CD14-positive monocyte (primary cell): ENCODE measurements around the gene PLA2G2F. TPM values are rescaled to one million over a fixed set of nuclear protein-coding genes. Genes with fewer than 3 reads are reported as not detected.

Source experiments
- DNase-seq, 3 donors: peaks; one replicate each; pipeline ENCODE4 v3.0.0-alpha.2; 2011 to 2022
- H2AFZ ChIP-seq: 2 replicates; pipeline ENCODE4 v1.6.0; 2012; ENCODE audit warnings: mild to moderate bottlenecking, low read depth, low read length, inconsistent platforms; ENCODE audit not compliant: insufficient read depth, poor library complexity, severe bottlenecking
- H3K27ac ChIP-seq, 2 donors: 1 replicate in 1 of 2; 2 replicates in 1 of 2; pipeline ENCODE4 v1.5.1; 2012 to 2013; ENCODE audit warnings: low read length in 2 of 2, control low read depth in 1 of 2, inconsistent platforms in 1 of 2, low read depth in 1 of 2, mild to moderate bottlenecking in 1 of 2
- H3K27me3 ChIP-seq, 2 donors: one replicate each; pipeline versions ENCODE4 v1.6.0 to v1.6.1; 2011 to 2013; ENCODE audit warnings: low read length in 2 of 2; ENCODE audit not compliant: control insufficient read depth in 2 of 2, insufficient read depth in 2 of 2
- H3K36me3 ChIP-seq, 2 donors: replicated peaks in 1 of 2; 1 replicate in 1 of 2; 2 replicates in 1 of 2; pipeline versions ENCODE4 v1.5.1 to v1.6.1; 2012 to 2013; ENCODE audit warnings: low read length in 2 of 2, control low read depth in 1 of 2, inconsistent platforms in 1 of 2, mild to moderate bottlenecking in 1 of 2; ENCODE audit not compliant: insufficient read depth in 2 of 2, control insufficient read depth in 1 of 2
- H3K4me1 ChIP-seq, 2 donors: 1 replicate in 1 of 2; 2 replicates in 1 of 2; pipeline versions ENCODE4 v1.5.1 to v1.6.1; 2012 to 2013; ENCODE audit warnings: low read length in 2 of 2, control low read depth in 1 of 2, inconsistent platforms in 1 of 2, mild to moderate bottlenecking in 1 of 2, moderate library complexity in 1 of 2; ENCODE audit not compliant: insufficient read depth in 2 of 2, control insufficient read depth in 1 of 2
- H3K4me2 ChIP-seq: replicated peaks from 2 replicates; pipeline ENCODE3; 2012; ENCODE audit warnings: low read length, moderate library complexity, mild to moderate bottlenecking; ENCODE audit not compliant: poor library complexity, severe bottlenecking; ENCODE audit errors: extremely low read depth
- H3K4me3 ChIP-seq, 3 experiments: fragments of 200-600 bp in 1 of 3; sonication (generic) in 1 of 3; replicated peaks in 1 of 3; 1 replicate in 2 of 3; 2 replicates in 1 of 3; pipeline ENCODE4 v1.5.1; 2011 to 2013; ENCODE audit warnings: low read length in 3 of 3, mild to moderate bottlenecking in 3 of 3, control low read depth in 2 of 3, low read depth in 2 of 3, inconsistent platforms in 1 of 3, moderate library complexity in 1 of 3
- H3K79me2 ChIP-seq: 2 replicates; pipeline ENCODE4 v1.6.0; 2012; ENCODE audit warnings: mild to moderate bottlenecking, control low read depth, inconsistent platforms, low read length, moderate library complexity; ENCODE audit not compliant: insufficient read depth
- H3K9ac ChIP-seq: 2 replicates; pipeline ENCODE4 v1.6.0; 2017; ENCODE audit warnings: low read length, mild to moderate bottlenecking; ENCODE audit not compliant: insufficient read depth, poor library complexity, severe bottlenecking
- H3K9me3 ChIP-seq, 2 donors: replicated peaks in 1 of 2; 1 replicate in 1 of 2; 2 replicates in 1 of 2; pipeline versions ENCODE4 v1.5.1 to v1.6.1; 2012 to 2013; ENCODE audit warnings: low read length in 2 of 2, control low read depth in 1 of 2; ENCODE audit not compliant: control insufficient read depth in 1 of 2, insufficient read depth in 1 of 2
- H4K20me1 ChIP-seq: 2 replicates; pipeline ENCODE4 v1.6.0; 2012; ENCODE audit warnings: mild to moderate bottlenecking, low read length, control low read depth, moderate library complexity; ENCODE audit not compliant: insufficient read depth
- H3K27ac Mint-ChIP-seq, 7 donors: one replicate each; pipeline ENCODE4 v1.8.0; 2020; ENCODE audit warnings: mild to moderate bottlenecking in 7 of 7, mixed read lengths in 7 of 7, moderate library complexity in 6 of 7, inconsistent platforms in 2 of 7
- H3K27me3 Mint-ChIP-seq, 3 donors: one replicate each; pipeline ENCODE4 v1.8.0; 2021 to 2022; ENCODE audit warnings: low read depth in 3 of 3, mild to moderate bottlenecking in 3 of 3, mixed read lengths in 3 of 3, moderate library complexity in 3 of 3, inconsistent platforms in 1 of 3
- H3K36me3 Mint-ChIP-seq, 2 donors: one replicate each; pipeline ENCODE4 v1.8.0; 2020; ENCODE audit warnings: mixed read lengths in 2 of 2, inconsistent platforms in 1 of 2, mild to moderate bottlenecking in 1 of 2
- H3K4me1 Mint-ChIP-seq: one replicate; pipeline ENCODE4 v1.8.0; 2020; ENCODE audit warnings: mild to moderate bottlenecking, mixed read lengths
- H3K4me3 Mint-ChIP-seq, 2 donors: one replicate each; pipeline ENCODE4 v1.8.0; 2020; ENCODE audit warnings: mild to moderate bottlenecking in 2 of 2, mixed read lengths in 2 of 2, moderate library complexity in 1 of 2
- H3K9me3 Mint-ChIP-seq, 7 donors: one replicate each; pipeline ENCODE4 v1.8.0; 2020 to 2022; ENCODE audit warnings: mixed read lengths in 7 of 7, mild to moderate bottlenecking in 6 of 7, moderate library complexity in 6 of 7, inconsistent platforms in 2 of 7
- WGBS: methylation state at CpG from one replicate; pipeline ENCODE4 v1.1.5; 2013; ENCODE audit warnings: missing lambda C conversion rate; ENCODE audit not compliant: insufficient coverage; 5-methylcytosine and 5-hydroxymethylcytosine counted together
- intact Hi-C, 2 donors: fragments of 100-400 bp; cut with micrococcal nuclease; formaldehyde crosslinking; loops; one replicate each; pipeline versions ENCODE4 v1.15.0 to v1.15.1; 2023
- polyA plus RNA-seq, 3 donors: library from polyadenylated mRNA; depleted of rRNA in 1 of 3; unstranded in 2 of 3; stranded (reverse) in 1 of 3; fragments of 300-500 nt in 2 of 3; fragments of >200 nt in 1 of 3; fragmentation: Illumina TruSeq in 2 of 3; gene quantifications; 1 replicate in 2 of 3; 2 replicates in 1 of 3; pipeline ENCODE4 v1.2.3, GENCODE V29; 2012 to 2021
- TF ChIP-seq, protein P1 (sequence below): fragments of 200-600 bp; IDR thresholded peaks from one replicate; pipeline ENCODE4 v1.8.0; 2022; ENCODE audit warnings: antibody characterized with exemption, mild to moderate bottlenecking

The PLA2G2F gene
- polyA plus RNA-seq, 3 donors, result not detected

DNA sequence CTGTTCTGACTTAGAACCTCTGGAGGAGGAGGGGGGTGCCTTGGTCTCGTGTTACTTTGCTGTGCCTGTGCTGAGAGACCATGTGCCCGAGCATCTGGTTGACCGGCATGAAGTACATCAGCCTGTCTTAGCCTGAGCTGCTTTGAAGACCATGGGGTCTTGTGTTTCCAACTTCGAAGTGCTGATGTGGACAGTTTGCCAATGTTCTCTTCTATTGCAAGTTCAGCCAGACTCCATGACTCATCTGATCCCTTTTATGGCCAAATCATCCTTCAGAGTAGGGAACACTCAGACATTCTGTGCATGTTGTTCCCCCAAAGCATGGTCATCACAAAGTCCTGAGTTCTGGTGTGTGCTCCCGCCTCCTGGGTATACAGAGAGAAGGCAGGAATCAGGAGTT lies 53.2 kb downstream of the PLA2G2F start:
- TF ChIP-seq, protein P1, sequence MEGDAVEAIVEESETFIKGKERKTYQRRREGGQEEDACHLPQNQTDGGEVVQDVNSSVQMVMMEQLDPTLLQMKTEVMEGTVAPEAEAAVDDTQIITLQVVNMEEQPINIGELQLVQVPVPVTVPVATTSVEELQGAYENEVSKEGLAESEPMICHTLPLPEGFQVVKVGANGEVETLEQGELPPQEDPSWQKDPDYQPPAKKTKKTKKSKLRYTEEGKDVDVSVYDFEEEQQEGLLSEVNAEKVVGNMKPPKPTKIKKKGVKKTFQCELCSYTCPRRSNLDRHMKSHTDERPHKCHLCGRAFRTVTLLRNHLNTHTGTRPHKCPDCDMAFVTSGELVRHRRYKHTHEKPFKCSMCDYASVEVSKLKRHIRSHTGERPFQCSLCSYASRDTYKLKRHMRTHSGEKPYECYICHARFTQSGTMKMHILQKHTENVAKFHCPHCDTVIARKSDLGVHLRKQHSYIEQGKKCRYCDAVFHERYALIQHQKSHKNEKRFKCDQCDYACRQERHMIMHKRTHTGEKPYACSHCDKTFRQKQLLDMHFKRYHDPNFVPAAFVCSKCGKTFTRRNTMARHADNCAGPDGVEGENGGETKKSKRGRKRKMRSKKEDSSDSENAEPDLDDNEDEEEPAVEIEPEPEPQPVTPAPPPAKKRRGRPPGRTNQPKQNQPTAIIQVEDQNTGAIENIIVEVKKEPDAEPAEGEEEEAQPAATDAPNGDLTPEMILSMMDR, result no peak
- no peak overlapping the region for H2AFZ ChIP-seq
- no peaks in the 10 kb centered on the region for H3K36me3 ChIP-seq
- Mint-ChIP-seq H3K4me3 (no peak overlapping the region), H3K27me3 (peaks cover 25 to 48% (median 44%) of the 10 kb centered on the region in 3 donors), H3K36me3 (no peaks in the 10 kb centered on the region), H3K4me1 (peaks cover 12% of the 10 kb centered on the region), H3K27ac (no peak overlapping the region), H3K9me3 (no peaks in the 10 kb centered on the region)
- no peak overlapping the region for H3K9ac ChIP-seq
- no peak overlapping the region for H3K27ac ChIP-seq
- H3K9me3 ChIP-seq, result no peaks in the 10 kb centered on the region
- intact Hi-C loops, result loop anchor here (5.0 kb wide), 2 partner anchors 90 to 270 kb away; partner anchors contain the start of gene PLA2G2E (in 1 of the 2)
- H3K79me2 ChIP-seq, result no peaks in the 10 kb centered on the region
- H3K4me3 ChIP-seq, result no peak overlapping the region
- 92% methylated on average over 5 of the region's 5 CpGs for WGBS
- H3K4me2 ChIP-seq, result no peak overlapping the region
- H3K4me1 ChIP-seq, result no peaks in the 10 kb centered on the region
- H3K27me3 ChIP-seq, result peaks cover 18 to 22% of the 10 kb centered on the region in 2 donors
- H4K20me1 ChIP-seq, result no peaks in the 10 kb centered on the region
- no peak for DNase-seq

DNA sequence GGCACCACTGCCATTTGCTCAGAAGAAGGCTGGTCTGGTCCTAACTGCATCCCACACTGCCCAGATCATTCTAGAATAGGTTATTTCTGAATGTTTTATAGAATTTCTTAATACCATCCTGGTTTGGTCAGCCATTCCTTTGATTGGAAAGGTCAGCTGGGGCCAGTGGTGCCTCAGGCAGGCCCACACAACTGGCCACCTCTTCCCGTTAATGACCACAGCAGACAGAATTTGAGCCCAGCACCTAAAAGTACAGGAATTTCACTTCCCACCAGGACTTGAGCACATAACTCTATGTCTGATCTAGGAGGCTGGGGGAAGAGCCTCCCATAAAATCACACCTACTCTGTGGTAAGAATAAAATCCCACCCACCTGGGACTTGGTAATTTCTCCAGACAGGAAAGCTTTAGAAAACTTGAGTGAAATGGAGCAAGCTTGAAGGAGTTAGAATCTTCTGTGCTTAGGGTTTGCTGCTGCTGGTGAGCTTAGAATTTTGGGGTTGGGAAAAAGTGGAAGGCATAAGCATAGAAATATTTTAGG lies 53.8 kb downstream of the PLA2G2F start:
- no peak overlapping the region for H3K27ac Mint-ChIP-seq
- no peak overlapping the region for H3K4me2 ChIP-seq
- no peaks in the 10 kb centered on the region for H3K36me3 ChIP-seq
- no peaks in the 10 kb centered on the region for H3K4me1 ChIP-seq
- H2AFZ ChIP-seq, result no peak overlapping the region
- intact Hi-C loops, result loop anchor here (5.0 kb wide), 2 partner anchors 91 to 271 kb away; partner anchors contain the start of gene PLA2G2E (in 1 of the 2)
- no peaks in the 10 kb centered on the region for H4K20me1 ChIP-seq
- H3K27ac ChIP-seq, result no peak overlapping the region
- H3K4me1 Mint-ChIP-seq, result peaks cover 10% of the 10 kb centered on the region
- no peak overlapping the region for H3K9ac ChIP-seq
- no peaks in the 10 kb centered on the region for H3K9me3 ChIP-seq
- no CpG with 5 or more reads among the region's 1 CpG for WGBS
- no peaks in the 10 kb centered on the region for H3K36me3 Mint-ChIP-seq
- H3K27me3 ChIP-seq, result peaks cover 13 to 16% of the 10 kb centered on the region in 2 donors
- no peak overlapping the region for H3K4me3 ChIP-seq
- no peaks in the 10 kb centered on the region for H3K9me3 Mint-ChIP-seq
- H3K4me3 Mint-ChIP-seq, result no peak overlapping the region
- H3K27me3 Mint-ChIP-seq, result peaks cover 21 to 45% (median 40%) of the 10 kb centered on the region in 3 donors
- DNase-seq, result no peak
- no peaks in the 10 kb centered on the region for H3K79me2 ChIP-seq
- TF ChIP-seq, protein P1, result no peak
